ENCODE data around the gene RORC. TPM values are rescaled to one million over a fixed set of nuclear protein-coding genes. Genes with fewer than 3 reads are reported as not detected.

Gene RORC
- total and polyA plus RNA-seq, 2 donors from 2014 or later, result 19.1 to 34.5 TPM

GRCh38 chr1:151759241-151759640 lies 72.4 kb downstream of the RORC start:
- H3K27ac ChIP-seq (ENCODE audit: low read depth in 2 of 2, low read length in 2 of 2), result no peak overlapping the region
- H3K4me3 ChIP-seq (ENCODE audit: low read length in 3 of 3), result no peak overlapping the region
- intact Hi-C loops (cut with DNase I), result no loop called here
- no peaks in the 10 kb centered on the region for H3K9me3 ChIP-seq (ENCODE audit: control insufficient read depth in 2 of 3, insufficient read depth in 1 of 3, low read length in 3 of 3)
- TF ChIP-seq, protein P1, sequence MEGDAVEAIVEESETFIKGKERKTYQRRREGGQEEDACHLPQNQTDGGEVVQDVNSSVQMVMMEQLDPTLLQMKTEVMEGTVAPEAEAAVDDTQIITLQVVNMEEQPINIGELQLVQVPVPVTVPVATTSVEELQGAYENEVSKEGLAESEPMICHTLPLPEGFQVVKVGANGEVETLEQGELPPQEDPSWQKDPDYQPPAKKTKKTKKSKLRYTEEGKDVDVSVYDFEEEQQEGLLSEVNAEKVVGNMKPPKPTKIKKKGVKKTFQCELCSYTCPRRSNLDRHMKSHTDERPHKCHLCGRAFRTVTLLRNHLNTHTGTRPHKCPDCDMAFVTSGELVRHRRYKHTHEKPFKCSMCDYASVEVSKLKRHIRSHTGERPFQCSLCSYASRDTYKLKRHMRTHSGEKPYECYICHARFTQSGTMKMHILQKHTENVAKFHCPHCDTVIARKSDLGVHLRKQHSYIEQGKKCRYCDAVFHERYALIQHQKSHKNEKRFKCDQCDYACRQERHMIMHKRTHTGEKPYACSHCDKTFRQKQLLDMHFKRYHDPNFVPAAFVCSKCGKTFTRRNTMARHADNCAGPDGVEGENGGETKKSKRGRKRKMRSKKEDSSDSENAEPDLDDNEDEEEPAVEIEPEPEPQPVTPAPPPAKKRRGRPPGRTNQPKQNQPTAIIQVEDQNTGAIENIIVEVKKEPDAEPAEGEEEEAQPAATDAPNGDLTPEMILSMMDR (IDR thresholded peaks at IDR 0.05; ENCODE audit: borderline replicate concordance, extremely low read depth, insufficient read depth), result no peak
- no peak for DNase-seq
- FAIRE-seq, result no peak
- peaks cover 0 to 6% (median 5%) of the 10 kb centered on the region in 3 donors for H3K4me1 ChIP-seq (ENCODE audit: control insufficient read depth in 2 of 3, insufficient read depth in 2 of 3, low read depth in 1 of 3, low read length in 3 of 3)
- no peaks in the 10 kb centered on the region for H3K27me3 ChIP-seq (ENCODE audit: control insufficient read depth, insufficient read depth, low read length)
- H3K36me3 ChIP-seq (ENCODE audit: control insufficient read depth in 2 of 3, insufficient read depth in 3 of 3, low read length in 3 of 3), result peaks cover 13 to 19% (median 14%) of the 10 kb centered on the region in 3 donors
- H3K9ac ChIP-seq (ENCODE audit: low read length in 3 of 3), result no peak overlapping the region

GRCh38 chr1:151756291-151756690 lies 75.3 kb downstream of the RORC start:
- Histone ChIP-seq H3K27ac (ENCODE audit: low read depth in 2 of 2, low read length in 2 of 2) (no peak overlapping the region), H3K36me3 (ENCODE audit: control insufficient read depth in 2 of 3, insufficient read depth in 3 of 3, low read length in 3 of 3) (peaks cover 11 to 19% (median 14%) of the 10 kb centered on the region in 3 donors), H3K4me3 (ENCODE audit: low read length in 3 of 3) (no peak overlapping the region), H3K4me1 (ENCODE audit: control insufficient read depth in 2 of 3, insufficient read depth in 2 of 3, low read depth in 1 of 3, low read length in 3 of 3) (no peaks in the 10 kb centered on the region), H3K9me3 (ENCODE audit: control insufficient read depth in 2 of 3, insufficient read depth in 1 of 3, low read length in 3 of 3) (no peaks in the 10 kb centered on the region), H3K9ac (ENCODE audit: low read length in 3 of 3) (no peak overlapping the region), H3K27me3 (ENCODE audit: control insufficient read depth, insufficient read depth, low read length) (no peaks in the 10 kb centered on the region)
- TF ChIP-seq, protein P1 (IDR thresholded peaks at IDR 0.05; ENCODE audit: borderline replicate concordance, extremely low read depth, insufficient read depth), result no peak
- intact Hi-C loops (cut with DNase I), result no loop called here
- DNase-seq, result no peak
- no peak for FAIRE-seq

Other genes with a start within 250 kb of the RORC start
- gene SNX27, start 219.8 kb downstream of the RORC start, total RNA-seq, result 46.3 TPM
- 13.5 TPM for gene SNX27, start 219.8 kb downstream of the RORC start, polyA plus RNA-seq (ENCODE audit: insufficient read depth, low read depth, low replicate concordance)
- gene CELF3, start 115.0 kb downstream of the RORC start, total RNA-seq, result not detected
- 0.39 TPM for gene CELF3, start 115.0 kb downstream of the RORC start, polyA plus RNA-seq (ENCODE audit: insufficient read depth, low read depth, low replicate concordance)
- gene RIIAD1, start 110.3 kb downstream of the RORC start, total RNA-seq, result not detected
- gene RIIAD1, start 110.3 kb downstream of the RORC start, polyA plus RNA-seq (ENCODE audit: insufficient read depth, low read depth, low replicate concordance), result 4.0 TPM
- 65.3 TPM for gene MRPL9, start 68.3 kb downstream of the RORC start, total RNA-seq
- gene MRPL9, start 68.3 kb downstream of the RORC start, polyA plus RNA-seq (ENCODE audit: insufficient read depth, low read depth, low replicate concordance), result 87.1 TPM
- gene TDRKH, start 41.3 kb downstream of the RORC start, total RNA-seq, result 13.5 TPM
- gene TDRKH, start 41.3 kb downstream of the RORC start, polyA plus RNA-seq (ENCODE audit: insufficient read depth, low read depth, low replicate concordance), result 5.3 TPM
- gene LINGO4, start 26.4 kb downstream of the RORC start, total RNA-seq, result 0.41 TPM
- 0.32 TPM for gene LINGO4, start 26.4 kb downstream of the RORC start, polyA plus RNA-seq (ENCODE audit: insufficient read depth, low read depth, low replicate concordance)
- 0.57 TPM for gene C2CD4D, start 8.0 kb upstream of the RORC start, total RNA-seq
- 0.43 TPM for gene C2CD4D, start 8.0 kb upstream of the RORC start, polyA plus RNA-seq (ENCODE audit: insufficient read depth, low read depth, low replicate concordance)
- not detected for gene THEM5, start 21.9 kb upstream of the RORC start, total RNA-seq
- not detected for gene THEM5, start 21.9 kb upstream of the RORC start, polyA plus RNA-seq (ENCODE audit: insufficient read depth, low read depth, low replicate concordance)
- gene THEM4, start 77.7 kb upstream of the RORC start, total RNA-seq, result 17.5 TPM
- gene THEM4, start 77.7 kb upstream of the RORC start, polyA plus RNA-seq (ENCODE audit: insufficient read depth, low read depth, low replicate concordance), result 27.9 TPM
- gene S100A10, start 162.1 kb upstream of the RORC start, total RNA-seq, result 467 TPM
- 500 TPM for gene S100A10, start 162.1 kb upstream of the RORC start, polyA plus RNA-seq (ENCODE audit: insufficient read depth, low read depth, low replicate concordance)
- 835 TPM for gene S100A11, start 205.2 kb upstream of the RORC start, total RNA-seq
- 925 TPM for gene S100A11, start 205.2 kb upstream of the RORC start, polyA plus RNA-seq (ENCODE audit: insufficient read depth, low read depth, low replicate concordance)